NAMALWA (cell line): ENCODE results near the gene HTRA2.
"Not testable (repeated sequence)": the region's sequence is repeated elsewhere in the genome, so short reads cannot be mapped to it uniquely, and the experiment has no call there.

ENCODE experiments used
- DNase-seq: peaks from one replicate; pipeline ENCODE4 v3.0.0-alpha.2; 2015; ENCODE audit warnings: low spot score

HTRA2 gene

GRCh38 chr2:74542978-74543377 is 13.2 kb downstream of the HTRA2 start:
- DNase-seq: no peak

DNA sequence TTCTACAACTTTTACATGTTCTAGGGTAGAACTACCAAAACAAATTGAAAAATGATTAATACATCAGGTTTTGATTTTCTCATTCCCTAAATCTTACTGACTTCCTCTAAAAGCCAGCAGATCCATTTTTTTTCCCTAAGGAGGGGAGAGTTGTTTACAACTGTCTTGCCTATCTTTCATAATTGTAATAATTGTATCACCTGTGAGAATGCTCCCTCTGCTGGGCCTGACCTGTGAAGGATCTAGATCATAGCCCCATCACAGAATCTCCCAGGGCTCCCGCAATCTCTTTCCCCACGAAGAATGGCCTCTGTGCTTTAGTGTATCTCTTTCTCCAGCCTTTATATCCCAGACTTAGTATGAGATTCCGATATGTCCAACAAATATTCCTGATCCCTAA is 14.9 kb downstream of the HTRA2 start:
- DNase-seq: no peak

DNA sequence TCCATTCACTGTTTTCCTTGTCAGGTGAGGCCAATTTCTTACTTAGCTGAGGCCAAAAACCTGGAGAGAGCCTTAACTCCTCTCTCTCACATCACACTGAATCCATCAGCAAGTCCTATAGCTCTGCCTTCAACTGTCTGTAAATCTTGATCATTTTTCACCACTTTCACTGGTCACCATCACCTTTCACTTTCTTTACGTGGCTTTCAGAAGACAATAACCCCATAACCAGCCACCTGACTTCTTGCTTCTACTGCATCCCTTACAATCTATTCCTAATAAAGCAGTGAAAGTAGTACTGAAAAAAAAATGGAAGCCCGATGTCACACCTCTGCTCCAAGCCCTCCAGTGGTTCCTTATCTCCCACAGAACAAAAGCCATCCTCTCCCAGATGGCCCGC is 16.3 kb downstream of the HTRA2 start:
- DNase-seq: no peak

- no peak for DNase-seq
Observed at GRCh38 chr2:74548285-74548899, 18.7 kb downstream of the HTRA2 start.

- DNase-seq: no peak
Observed at GRCh38 chr2:74548900-74549826, 19.4 kb downstream of the HTRA2 start.

DNA sequence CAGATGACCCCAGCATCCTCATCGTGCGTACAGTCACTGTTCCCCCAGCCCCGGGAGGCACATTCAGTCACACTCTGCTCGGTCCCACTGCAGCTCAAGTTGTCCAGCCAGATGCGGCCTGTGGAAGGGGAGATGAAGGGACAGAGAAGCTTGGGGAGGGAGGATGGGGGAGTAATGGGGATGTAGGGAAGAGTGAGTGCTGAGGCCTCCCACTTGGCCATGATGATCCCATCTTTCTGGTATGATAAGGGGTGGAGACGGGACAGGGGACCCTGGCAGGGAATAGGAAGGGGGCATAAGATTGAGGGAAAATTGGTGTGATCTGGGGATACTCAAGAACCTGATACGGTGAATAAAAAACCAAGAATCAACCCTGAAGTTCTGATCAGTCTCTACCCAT is 20.5 kb downstream of the HTRA2 start:
- DNase-seq: no peak

GRCh38 chr2:74551530-74551929 is 21.8 kb downstream of the HTRA2 start:
- DNase-seq: no peak

GRCh38 chr2:74551942-74552913 is 22.5 kb downstream of the HTRA2 start:
- no peak for DNase-seq

DNA sequence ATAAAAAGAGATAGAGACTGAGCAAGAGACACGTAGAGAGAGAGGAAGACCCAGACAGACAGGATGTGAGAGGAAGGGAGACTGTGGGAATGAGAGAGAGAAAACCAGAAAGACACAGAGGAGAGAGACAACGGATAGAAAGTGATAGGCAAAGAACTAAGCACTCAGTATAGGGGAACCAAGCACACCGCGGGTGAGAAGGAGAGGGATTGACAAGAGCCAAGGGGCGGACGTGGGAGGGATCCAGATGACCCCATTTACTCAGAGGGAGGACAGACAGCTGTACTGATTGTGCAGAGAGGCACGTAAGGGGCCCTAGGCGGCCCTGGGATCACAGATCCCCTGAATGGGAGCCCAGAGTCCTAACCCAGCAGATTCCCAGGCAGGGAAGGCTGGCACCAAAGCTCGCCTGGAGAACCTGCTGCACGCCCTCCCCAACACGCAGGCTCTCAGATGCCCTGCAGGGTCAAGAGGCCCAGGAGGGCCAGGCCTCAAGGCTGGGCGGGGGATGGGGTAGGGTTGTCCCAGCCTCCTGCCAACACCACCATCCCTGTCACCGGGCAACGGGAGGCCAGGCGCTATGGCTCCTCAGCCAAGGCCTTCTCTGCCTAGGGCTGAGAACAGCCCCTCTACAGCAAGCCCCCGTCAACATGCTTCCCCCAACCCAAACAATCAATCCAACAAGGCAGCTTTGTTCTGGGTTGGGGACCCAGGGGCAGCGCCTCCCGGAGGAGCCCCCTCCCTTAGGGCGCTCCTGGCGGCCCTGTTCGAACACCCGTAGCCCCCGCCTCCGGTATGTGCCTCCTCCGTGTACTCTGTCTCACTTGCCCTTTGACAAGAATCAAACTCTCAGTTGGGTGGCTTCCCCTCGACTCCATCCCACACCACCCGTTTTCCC is 23.4 kb downstream of the HTRA2 start:
- no peak for DNase-seq

- DNase-seq: peak; percentile 71
Observed at GRCh38 chr2:74553892-74554819, 24.4 kb downstream of the HTRA2 start, which contains the start of the genes DOK1 and LOXL3. Gene DOK1 (plus strand): TSS chr2:74554720. CDS start chr2:74554755, 35 bp downstream. Gene LOXL3 (minus strand): TSS chr2:74553942. CDS start chr2:74552634, 1,308 bp downstream.

- DNase-seq: peak; percentile 31
Observed at GRCh38 chr2:74554820-74555531, 25.2 kb downstream of the HTRA2 start.

GRCh38 chr2:74555610-74556103 is 25.9 kb downstream of the HTRA2 start:
- no peak for DNase-seq

- no peak for DNase-seq
Observed at GRCh38 chr2:74556159-74556558, 26.4 kb downstream of the HTRA2 start.

DNA sequence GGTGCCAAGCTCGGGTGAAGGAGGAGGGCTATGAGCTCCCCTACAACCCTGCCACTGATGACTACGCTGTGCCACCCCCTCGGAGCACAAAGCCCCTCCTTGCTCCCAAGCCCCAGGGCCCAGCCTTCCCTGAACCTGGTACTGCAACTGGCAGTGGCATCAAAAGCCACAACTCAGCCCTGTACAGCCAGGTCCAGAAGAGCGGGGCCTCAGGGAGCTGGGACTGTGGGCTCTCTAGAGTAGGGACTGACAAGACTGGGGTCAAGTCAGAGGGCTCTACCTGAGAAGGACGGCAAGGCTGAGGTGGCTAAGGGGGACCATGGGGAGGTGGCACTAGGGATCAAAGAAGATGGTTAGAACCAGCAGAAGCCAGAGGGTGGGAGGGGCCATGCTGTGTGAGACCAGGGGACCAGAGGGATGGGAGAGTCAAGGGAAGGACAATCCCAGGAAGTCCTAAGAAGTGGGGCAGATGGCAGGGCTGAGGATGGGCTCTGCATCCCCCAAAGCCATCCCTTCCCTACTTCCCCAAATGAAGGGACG is 27.2 kb downstream of the HTRA2 start:
- no peak for DNase-seq

- no peak for DNase-seq
Observed at GRCh38 chr2:74558284-74559230, 28.8 kb downstream of the HTRA2 start.

GRCh38 chr2:74559912-74560311 is 30.2 kb downstream of the HTRA2 start:
- no peak for DNase-seq

- no peak for DNase-seq
Observed at GRCh38 chr2:74560591-74560990, 30.9 kb downstream of the HTRA2 start.

DNA sequence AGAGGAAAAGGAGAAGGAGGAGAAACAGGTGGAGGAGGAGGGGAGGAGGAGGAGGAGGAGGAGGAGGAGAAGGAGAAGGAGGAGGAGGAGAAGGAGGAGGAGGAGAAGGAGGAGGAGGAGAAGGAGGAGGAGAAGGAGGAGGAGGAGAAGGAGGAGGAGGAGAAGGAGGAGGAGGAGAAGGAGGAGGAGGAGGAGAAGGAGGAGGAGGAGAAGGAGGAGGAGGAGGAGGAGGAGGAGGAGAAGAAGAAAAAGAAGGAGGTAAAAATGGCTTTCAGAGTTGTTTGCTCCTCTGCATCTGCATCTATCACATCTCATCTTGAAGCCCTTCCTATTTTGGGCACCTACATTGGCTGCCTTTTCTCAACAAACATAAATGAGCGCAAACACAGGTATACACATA is 31.3 kb downstream of the HTRA2 start:
- DNase-seq: not testable (repeated sequence)
